ENCODE data around the gene BCL2. TPM values are rescaled to one million over a fixed set of nuclear protein-coding genes. Genes with fewer than 3 reads are reported as not detected.

The BCL2 gene
- total and polyA plus RNA-seq, 9 of the 15 experiments (the other 6 are each of a cell fraction or from before 2014, with no cell fraction given), result 0.10 to 1.1 (median 0.65) TPM

- TF ChIP-seq ZBTB7A (IDR thresholded peaks at IDR 0.05; ENCODE audit: borderline replicate concordance, control insufficient read depth, low read depth, low read length), result no peak
- TF ChIP-seq SNIP1 (IDR thresholded peaks at IDR 0.05; ENCODE audit: low read depth), result no peak
- no peak for TF ChIP-seq CGGBP1 (CRISPR knock-in tag; IDR thresholded peaks at IDR 0.05)
- peak in 1 of 2 experiments; percentile 69; a peak in 1 of 4 replicates for TF ChIP-seq TBL1XR1 (IDR thresholded peaks at IDR 0.05; ENCODE audit: low read length in 2 of 2)
- no peak for TF ChIP-seq CEBPZ (IDR thresholded peaks at IDR 0.05; ENCODE audit: borderline replicate concordance, low read depth, low read length)
- TF ChIP-seq ZNF398 (CRISPR knock-in tag; IDR thresholded peaks at IDR 0.05), result no peak
- TF ChIP-seq RAD21 (CRISPR knock-in tag; conservative IDR thresholded peaks at IDR 0.05 in 1 of 2, IDR thresholded peaks at IDR 0.05 in 1 of 2), result no peak
- peak; percentile 72 for TF ChIP-seq HES1 (IDR thresholded peaks at IDR 0.05; ENCODE audit: low read depth)
- no peak for TF ChIP-seq SP1 (CRISPR knock-in tag; IDR thresholded peaks at IDR 0.05)
- TF ChIP-seq ZNF3 (CRISPR knock-in tag; IDR thresholded peaks at IDR 0.05), result no peak
- TF ChIP-seq ARID2 (IDR thresholded peaks at IDR 0.05), result no peak
- peak; percentile 42; the same call in 1 of the 2 replicates for TF ChIP-seq MITF (IDR thresholded peaks at IDR 0.05)
- no peak for TF ChIP-seq TAF15 (IDR thresholded peaks at IDR 0.05; ENCODE audit: low read depth, low read length)
- TF ChIP-seq ZNF347 (CRISPR knock-in tag; IDR thresholded peaks at IDR 0.05; ENCODE audit: low read depth), result no peak
- TF ChIP-seq GTF2B (IDR thresholded peaks at IDR 0.05; ENCODE audit: extremely low read depth, insufficient read length), result no peak
- no peak for TF ChIP-seq CAMTA2 (CRISPR knock-in tag; conservative IDR thresholded peaks at IDR 0.05)
- no peak for TF ChIP-seq PHB (CRISPR knock-in tag; IDR thresholded peaks at IDR 0.05)
- TF ChIP-seq TAF7 (tag; IDR thresholded peaks at IDR 0.05), result no peak
- no peak for TF ChIP-seq CREB3 (tag; conservative IDR thresholded peaks at IDR 0.05; ENCODE audit: low read depth)
Observed at GRCh38 chr18:63192885-63193349, 126.7 kb downstream of the BCL2 start (continued).

All from K562 (cell line).